Measurements from ENCODE around the gene METTL23.
"Not testable (repeated sequence)": the region's sequence is repeated elsewhere in the genome, so short reads cannot be mapped to it uniquely, and the experiment has no call there.

METTL23 gene

GRCh38 chr17:76714822-76715495, 11.7 kb upstream of the METTL23 start:
- no peak for DNase-seq

- no peak for DNase-seq
These were observed 11.2 kb upstream of the METTL23 start for GRCh38 chr17:76715496-76715830.

- DNase-seq = peak; percentile 77
These were observed 10.3 kb upstream of the METTL23 start for GRCh38 chr17:76716146-76716838.

- DNase-seq = no peak
These were observed 9.8 kb upstream of the METTL23 start for GRCh38 chr17:76716839-76717215.

- DNase-seq = no peak
These were observed 8.1 kb upstream of the METTL23 start for GRCh38 chr17:76718516-76718915.

- DNase-seq = no peak
These were observed 6.4 kb upstream of the METTL23 start for GRCh38 chr17:76720211-76720610.

- no peak for DNase-seq
These were observed 5.7 kb upstream of the METTL23 start for GRCh38 chr17:76720941-76721340.

GRCh38 chr17:76721463-76721862, 5.2 kb upstream of the METTL23 start:
- DNase-seq = no peak

- no peak for DNase-seq
These were observed 4.4 kb upstream of the METTL23 start for GRCh38 chr17:76722279-76722678.

GRCh38 chr17:76722977-76723376, 3.7 kb upstream of the METTL23 start:
- DNase-seq = not testable (repeated sequence)

GRCh38 chr17:76723812-76724211, 2.8 kb upstream of the METTL23 start:
- DNase-seq = no peak

GRCh38 chr17:76725580-76726230, 934 bp upstream of the METTL23 start:
- no peak for DNase-seq

GRCh38 chr17:76726231-76726775, 336 bp upstream of the METTL23 start, which contains the start of gene JMJD6:
TSS of gene JMJD6 (minus strand) at chr17:76726606. CDS start at chr17:76726475, 131 bp downstream.
- peak; percentile 88 for DNase-seq

GRCh38 chr17:76727745-76728456, 1.3 kb downstream of the METTL23 start:
- DNase-seq = peak; percentile 7

- DNase-seq = not testable (repeated sequence)
These were observed 5.4 kb downstream of the METTL23 start for GRCh38 chr17:76731800-76732733.

GRCh38 chr17:76732734-76733617, 6.3 kb downstream of the METTL23 start:
- no peak for DNase-seq

- no peak for DNase-seq
These were observed 6.9 kb downstream of the METTL23 start for GRCh38 chr17:76733618-76733957.

- no peak for DNase-seq
These were observed 7.6 kb downstream of the METTL23 start for GRCh38 chr17:76734080-76734840.

- DNase-seq = no peak
These were observed 8.4 kb downstream of the METTL23 start for GRCh38 chr17:76735006-76735405.
